ENCODE measurements around the gene NDUFS7. TPM values are rescaled to one million over a fixed set of nuclear protein-coding genes. Genes with fewer than 3 reads are reported as not detected.

The NDUFS7 gene
- total RNA-seq, 3 donors from 2014 or later (not counting 1 experiment from before 2014, with no cell fraction given) = 60.8 to 67.9 (median 66.6) TPM

GRCh38 chr19:1425902-1426301 is 42.2 kb downstream of the NDUFS7 start:
- no peak overlapping the region for H3K27ac ChIP-seq (ENCODE audit: low read length)
- H3K27me3 Mint-ChIP-seq (ENCODE audit: low read depth in 2 of 2) = no peaks in the 10 kb centered on the region
- DNase-seq = no peak
- H3K4me3 Mint-ChIP-seq = no peak overlapping the region
- no peaks in the 10 kb centered on the region for H3K9me3 ChIP-seq (ENCODE audit: control insufficient read depth, insufficient read depth, low read length)
- no peak overlapping the region for H3K27ac Mint-ChIP-seq
- H3K9me3 Mint-ChIP-seq = no peaks in the 10 kb centered on the region
- peaks cover 0 to 4% of the 10 kb centered on the region in 2 donors for H3K4me1 Mint-ChIP-seq
- H3K4me3 ChIP-seq (ENCODE audit: low read length) = no peak overlapping the region
- H3K27me3 ChIP-seq (ENCODE audit: control insufficient read depth, insufficient read depth, low read length) = no peaks in the 10 kb centered on the region
- no peaks in the 10 kb centered on the region for H3K4me1 ChIP-seq (ENCODE audit: control insufficient read depth, insufficient read depth, low read length)
- no peaks in the 10 kb centered on the region for H3K36me3 Mint-ChIP-seq
- peaks cover 70% of the 10 kb centered on the region for H3K36me3 ChIP-seq (ENCODE audit: control insufficient read depth, insufficient read depth, low read length)
- 96% methylated on average over 14 of the region's 14 CpGs for WGBS (ENCODE audit: insufficient coverage)
- intact Hi-C loops (cut with micrococcal nuclease) = no loop called here
- TF ChIP-seq CTCF (IDR thresholded peaks at IDR 0.05) = no peak
- ATAC-seq = no peak

GRCh38 chr19:1426736-1427135 is 43.0 kb downstream of the NDUFS7 start:
- H3K4me1 ChIP-seq (ENCODE audit: control insufficient read depth, insufficient read depth, low read length) = no peaks in the 10 kb centered on the region
- no peaks in the 10 kb centered on the region for H3K27me3 ChIP-seq (ENCODE audit: control insufficient read depth, insufficient read depth, low read length)
- peaks cover 64% of the 10 kb centered on the region for H3K36me3 ChIP-seq (ENCODE audit: control insufficient read depth, insufficient read depth, low read length)
- Mint-ChIP-seq H3K27me3 (ENCODE audit: low read depth in 2 of 2) (no peaks in the 10 kb centered on the region), H3K9me3 (no peaks in the 10 kb centered on the region), H3K27ac (no peak overlapping the region), H3K36me3 (no peaks in the 10 kb centered on the region), H3K4me1 (peaks cover 0 to 4% of the 10 kb centered on the region in 2 donors), H3K4me3 (no peak overlapping the region)
- no peaks in the 10 kb centered on the region for H3K9me3 ChIP-seq (ENCODE audit: control insufficient read depth, insufficient read depth, low read length)
- H3K27ac ChIP-seq (ENCODE audit: low read length) = no peak overlapping the region
- 93% methylated on average over 9 of the region's 9 CpGs for WGBS (ENCODE audit: insufficient coverage)
- H3K4me3 ChIP-seq (ENCODE audit: low read length) = no peak overlapping the region
- TF ChIP-seq CTCF (IDR thresholded peaks at IDR 0.05) = no peak
- DNase-seq = no peak
- intact Hi-C loops (cut with micrococcal nuclease) = no loop called here
- ATAC-seq = no peak

GRCh38 chr19:1427221-1427920 is 43.7 kb downstream of the NDUFS7 start:
- no peak overlapping the region for H3K4me3 ChIP-seq (ENCODE audit: low read length)
- H3K27ac ChIP-seq (ENCODE audit: low read length) = no peak overlapping the region
- peaks cover 64% of the 10 kb centered on the region for H3K36me3 ChIP-seq (ENCODE audit: control insufficient read depth, insufficient read depth, low read length)
- H3K27ac Mint-ChIP-seq = no peak overlapping the region
- H3K4me1 ChIP-seq (ENCODE audit: control insufficient read depth, insufficient read depth, low read length) = no peaks in the 10 kb centered on the region
- H3K4me3 Mint-ChIP-seq = no peak overlapping the region
- no peaks in the 10 kb centered on the region for H3K27me3 ChIP-seq (ENCODE audit: control insufficient read depth, insufficient read depth, low read length)
- intact Hi-C loops (cut with micrococcal nuclease) = no loop called here
- H3K36me3 Mint-ChIP-seq = no peaks in the 10 kb centered on the region
- H3K27me3 Mint-ChIP-seq (ENCODE audit: low read depth in 2 of 2) = no peaks in the 10 kb centered on the region
- no peaks in the 10 kb centered on the region for H3K9me3 ChIP-seq (ENCODE audit: control insufficient read depth, insufficient read depth, low read length)
- ATAC-seq = no peak
- H3K4me1 Mint-ChIP-seq = peaks cover 0 to 4% of the 10 kb centered on the region in 2 donors
- 93% methylated on average over 27 of the region's 27 CpGs for WGBS (ENCODE audit: insufficient coverage)
- no peak for DNase-seq
- H3K9me3 Mint-ChIP-seq = no peaks in the 10 kb centered on the region
- no peak for TF ChIP-seq CTCF (IDR thresholded peaks at IDR 0.05)

Data from natural killer cell (primary cell).